Fibroblast of mammary gland (primary cell): Measurements from ENCODE around the gene LPP.
A peak's percentile ranks its signal among the peaks of the same experiment; 100 is the strongest.

ENCODE experiments used
- DNase-seq: peaks from one replicate; pipeline ENCODE4 v3.0.0-alpha.2; 2010; ENCODE audit warnings: low read depth
- H3K4me3 ChIP-seq: 2 replicates; pipeline ENCODE4 v1.5.1; 2011; ENCODE audit warnings: low read depth, mild to moderate bottlenecking, low read length, moderate library complexity; ENCODE audit not compliant: control insufficient read depth
- TF ChIP-seq, protein P1 (sequence below): conservative IDR thresholded peaks from 2 replicates; pipeline ENCODE4 v1.5.1; 2011; ENCODE audit warnings: low read depth, low read length, inconsistent platforms; ENCODE audit not compliant: control insufficient read depth, insufficient read depth

LPP gene

DNA sequence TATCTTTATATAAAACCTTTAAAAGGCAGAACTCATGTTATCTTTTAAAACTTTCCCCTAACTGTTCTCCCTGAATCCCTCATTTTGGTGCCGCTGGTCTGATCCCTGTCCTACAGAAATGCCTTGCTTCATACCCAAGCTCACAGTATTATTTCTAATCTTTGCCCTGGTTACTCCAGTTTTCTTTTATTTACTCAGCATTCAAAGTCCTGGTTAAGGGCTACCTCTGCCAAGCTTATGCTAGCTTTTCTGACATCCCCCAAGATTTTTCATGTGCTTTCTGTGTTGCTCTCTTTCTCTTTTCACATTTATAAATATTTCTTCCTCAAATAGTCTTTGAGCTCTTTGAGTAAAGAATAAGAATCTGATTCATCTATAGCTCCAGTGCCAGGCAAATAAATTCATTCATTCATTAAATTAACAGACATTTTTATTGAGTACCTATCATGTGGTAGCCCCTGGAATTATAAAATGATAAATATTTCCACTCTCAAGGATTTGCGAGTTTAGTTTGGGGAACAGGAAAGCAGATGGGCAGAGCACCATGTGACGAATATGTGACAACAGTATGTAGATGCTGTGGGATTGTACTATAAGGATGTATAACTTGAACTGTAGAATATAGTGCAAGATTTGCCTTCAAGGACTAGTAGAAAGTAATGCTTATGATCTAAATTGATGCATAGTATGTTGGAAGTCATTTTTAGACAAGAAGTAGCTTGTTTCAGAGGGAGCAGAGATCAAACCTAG, 247.5 kb downstream of the LPP start:
- DNase-seq, result no peak
- TF ChIP-seq, protein P1, sequence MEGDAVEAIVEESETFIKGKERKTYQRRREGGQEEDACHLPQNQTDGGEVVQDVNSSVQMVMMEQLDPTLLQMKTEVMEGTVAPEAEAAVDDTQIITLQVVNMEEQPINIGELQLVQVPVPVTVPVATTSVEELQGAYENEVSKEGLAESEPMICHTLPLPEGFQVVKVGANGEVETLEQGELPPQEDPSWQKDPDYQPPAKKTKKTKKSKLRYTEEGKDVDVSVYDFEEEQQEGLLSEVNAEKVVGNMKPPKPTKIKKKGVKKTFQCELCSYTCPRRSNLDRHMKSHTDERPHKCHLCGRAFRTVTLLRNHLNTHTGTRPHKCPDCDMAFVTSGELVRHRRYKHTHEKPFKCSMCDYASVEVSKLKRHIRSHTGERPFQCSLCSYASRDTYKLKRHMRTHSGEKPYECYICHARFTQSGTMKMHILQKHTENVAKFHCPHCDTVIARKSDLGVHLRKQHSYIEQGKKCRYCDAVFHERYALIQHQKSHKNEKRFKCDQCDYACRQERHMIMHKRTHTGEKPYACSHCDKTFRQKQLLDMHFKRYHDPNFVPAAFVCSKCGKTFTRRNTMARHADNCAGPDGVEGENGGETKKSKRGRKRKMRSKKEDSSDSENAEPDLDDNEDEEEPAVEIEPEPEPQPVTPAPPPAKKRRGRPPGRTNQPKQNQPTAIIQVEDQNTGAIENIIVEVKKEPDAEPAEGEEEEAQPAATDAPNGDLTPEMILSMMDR, result no peak
- H3K4me3 ChIP-seq, result no peak overlapping the region

DNA sequence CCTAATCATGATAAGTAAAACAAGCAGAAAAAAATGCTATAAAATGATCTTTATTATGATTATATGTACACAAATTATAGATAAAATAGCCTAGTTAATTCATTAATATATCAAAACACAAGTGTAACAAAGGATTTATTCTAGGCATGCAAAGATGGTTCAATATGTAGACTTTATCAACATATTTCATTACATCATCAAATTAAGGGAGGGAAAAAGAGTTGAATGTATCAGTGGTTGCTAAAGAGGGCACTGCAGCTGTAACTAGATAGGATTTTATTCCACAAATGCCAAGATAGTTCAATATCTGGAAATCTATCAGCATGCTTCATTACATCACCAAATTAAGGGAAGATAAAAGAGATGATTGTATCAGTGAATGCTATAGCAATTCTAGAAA, 248.3 kb downstream of the LPP start:
- no peak for DNase-seq
- no peak overlapping the region for H3K4me3 ChIP-seq
- TF ChIP-seq, protein P1, result no peak

DNA sequence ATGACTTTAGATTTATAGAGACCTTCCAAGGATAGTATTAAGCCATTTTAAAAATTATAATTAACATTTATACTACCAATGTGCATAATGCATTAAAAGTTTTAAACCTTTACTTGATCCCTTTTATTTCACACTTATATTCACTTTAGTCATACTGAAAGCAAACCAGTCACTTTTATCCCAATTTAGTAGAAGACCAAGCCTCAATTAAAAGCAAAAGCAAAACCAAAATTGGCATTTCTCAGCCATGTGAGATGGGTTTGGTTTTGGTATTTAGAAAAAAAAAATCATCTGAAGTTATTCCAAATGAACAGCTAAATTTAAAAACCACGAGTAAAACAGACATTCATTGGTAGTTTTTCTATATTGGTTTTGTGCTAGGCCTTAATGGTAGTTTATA, 249.4 kb downstream of the LPP start:
- TF ChIP-seq, protein P1, result no peak
- no peak overlapping the region for H3K4me3 ChIP-seq
- no peak for DNase-seq

DNA sequence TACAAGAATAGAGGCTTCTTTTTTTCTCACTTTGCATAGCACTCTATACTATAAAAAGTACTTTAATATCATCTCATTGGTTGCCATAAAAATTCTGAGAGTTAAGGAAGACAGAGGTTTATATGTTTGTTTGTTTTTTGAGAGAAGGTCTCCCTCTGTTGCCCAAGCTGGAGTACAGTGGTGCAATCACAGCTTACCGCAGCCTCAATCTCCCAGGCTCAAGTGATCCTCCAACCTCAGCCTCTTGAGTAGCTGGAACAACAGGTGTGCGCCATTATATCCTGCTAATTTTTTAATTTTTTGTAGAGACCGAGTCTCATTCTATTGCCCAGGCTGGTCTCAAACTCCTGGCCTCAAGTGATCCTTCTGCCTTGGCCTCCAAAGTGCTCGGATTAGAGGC, 250.2 kb downstream of the LPP start:
- no peak overlapping the region for H3K4me3 ChIP-seq
- TF ChIP-seq, protein P1, result no peak
- DNase-seq, result no peak

DNA sequence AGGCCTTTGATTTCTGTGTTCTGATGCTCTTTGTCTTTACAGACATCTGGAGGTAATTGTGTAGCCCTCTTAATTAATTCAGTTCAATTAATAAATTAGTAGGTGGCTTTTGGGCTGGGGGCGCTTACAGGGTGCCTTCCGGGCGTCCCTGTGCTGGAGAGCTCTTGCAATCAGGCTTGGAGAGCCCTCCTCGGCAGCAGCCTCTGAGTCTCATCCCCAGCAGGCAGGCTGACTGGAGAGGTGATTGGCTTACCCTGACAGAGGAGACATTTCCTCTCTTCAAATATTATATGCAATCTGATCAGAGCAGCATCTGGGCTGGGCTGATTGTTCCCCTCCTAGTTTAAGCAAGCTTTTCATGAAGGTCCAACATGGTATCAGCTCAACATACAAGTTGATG, 250.7 kb downstream of the LPP start:
- TF ChIP-seq, protein P1, result no peak
- H3K4me3 ChIP-seq, result no peak overlapping the region
- no peak for DNase-seq

DNA sequence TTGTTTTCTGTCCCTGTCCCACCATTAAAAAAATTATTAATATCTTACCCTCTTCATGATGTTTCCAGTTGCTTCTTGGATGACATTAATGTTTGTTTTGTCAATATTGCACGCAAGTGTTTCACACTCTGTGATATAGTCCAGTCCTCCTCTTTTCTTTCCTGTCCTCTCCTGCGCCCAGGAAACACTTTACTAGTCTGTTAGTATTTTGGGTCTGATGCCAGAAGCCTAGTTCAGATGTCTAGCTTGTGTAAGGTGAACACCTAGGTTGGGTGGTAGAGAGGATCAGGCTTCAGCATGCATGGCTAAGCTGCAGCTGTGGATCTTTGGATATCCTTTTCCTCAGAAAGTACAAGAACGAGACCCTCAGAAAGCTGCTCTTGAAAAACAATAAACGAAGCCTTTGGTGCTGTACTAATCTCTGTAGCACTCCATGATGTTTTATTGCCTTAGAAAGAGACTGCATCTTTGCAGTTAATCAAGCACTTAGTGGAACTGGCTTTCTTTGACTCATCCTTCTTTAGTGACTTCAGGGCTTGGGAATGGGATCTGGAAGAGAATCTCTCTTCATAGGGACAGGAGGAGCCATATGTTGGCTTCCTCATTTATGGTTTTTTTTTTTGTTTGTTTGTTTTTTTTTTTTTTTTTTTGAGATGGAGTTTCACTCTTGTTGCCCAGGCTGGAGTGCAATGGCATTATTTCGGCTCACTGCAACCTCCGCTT, 253.4 kb downstream of the LPP start:
- TF ChIP-seq, protein P1, result no peak
- no peak overlapping the region for H3K4me3 ChIP-seq
- DNase-seq, result peak; percentile 62
